IMR-90 (cell line): ENCODE data around the gene ITGAL. TPM values are rescaled to one million over a fixed set of nuclear protein-coding genes. Genes with fewer than 3 reads are reported as not detected.

Experiments
- ATAC-seq: fragments of 200-7000 bp; cut with Tn5 transposase; 2 replicates; pipeline ENCODE4 v1.9.1; 2020; ENCODE audit warnings: low read depth, mild to moderate bottlenecking, moderate library complexity
- BruUV-seq: library from RNA; stranded (reverse); fragments of 400-500 nt; replicated peaks from 2 replicates; lab custom pipeline; 2021; lab: Mats Ljungman, UMichigan
- CTCF ChIA-PET: fragments of 300-600 bp; formaldehyde crosslinking; extraction: SDS; loops from one replicate; lab custom pipeline; 2021; ENCODE audit warnings: antibody characterized with exemption; lab: Yijun Ruan, JAX
- POLR2A ChIA-PET: fragments of 300-600 bp; sonication (Branson Sonifier 250); formaldehyde crosslinking; loops from one replicate; lab custom pipeline; 2022; ENCODE audit warnings: antibody characterized with exemption; ENCODE audit not compliant: unreplicated experiment; lab: Charles Lee
- DNase-seq: peaks from one replicate; pipeline ENCODE4 v3.0.0; 2013
- H2AFZ ChIP-seq: replicated peaks from 2 replicates; pipeline ENCODE3; 2013; ENCODE audit warnings: low read length, mild to moderate bottlenecking; ENCODE audit not compliant: poor library complexity
- H2AK5ac ChIP-seq: 2 replicates; pipeline ENCODE4 v1.6.1; 2013; ENCODE audit warnings: low read depth, low read length, inconsistent platforms
- H2AK9ac ChIP-seq: replicated peaks from 2 replicates; pipeline ENCODE3; 2013; ENCODE audit warnings: mild to moderate bottlenecking, low read depth, low read length, moderate library complexity; ENCODE audit not compliant: poor library complexity
- H2BK120ac ChIP-seq: 2 replicates; pipeline ENCODE4 v1.6.1; 2013; ENCODE audit warnings: low read depth, low read length, inconsistent platforms
- H2BK15ac ChIP-seq: 3 replicates; pipeline ENCODE4 v1.6.1; 2013; ENCODE audit warnings: low read depth, low read length, inconsistent platforms
- H2BK20ac ChIP-seq: 2 replicates; pipeline ENCODE4 v1.6.1; 2013; ENCODE audit warnings: low read depth, mild to moderate bottlenecking, inconsistent platforms, low read length, moderate library complexity
- H2BK5ac ChIP-seq: 2 replicates; pipeline ENCODE4 v1.6.1; 2013; ENCODE audit warnings: mild to moderate bottlenecking, low read depth, low read length, inconsistent platforms; ENCODE audit not compliant: poor library complexity, severe bottlenecking
- H3K14ac ChIP-seq: replicated peaks from 2 replicates; pipeline ENCODE4 v1.6.1; 2013; ENCODE audit warnings: low read depth, low read length, inconsistent platforms
- H3K18ac ChIP-seq: 2 replicates; pipeline ENCODE4 v1.6.1; 2013; ENCODE audit warnings: low read depth, low read length, control low read depth
- H3K23ac ChIP-seq: 2 replicates; pipeline ENCODE4 v1.6.1; 2013; ENCODE audit warnings: low read depth, low read length, inconsistent platforms
- H3K27ac ChIP-seq: 2 replicates; pipeline ENCODE4 v1.5.1; 2013; ENCODE audit warnings: mild to moderate bottlenecking, control low read depth, low read length; ENCODE audit not compliant: insufficient read depth
- H3K27me3 ChIP-seq: 2 replicates; pipeline ENCODE4 v1.6.1; 2013; ENCODE audit warnings: low read length; ENCODE audit not compliant: control insufficient read depth, insufficient read depth
- H3K36me3 ChIP-seq: 2 replicates; pipeline ENCODE4 v1.6.1; 2013; ENCODE audit warnings: low read length, mixed read lengths; ENCODE audit not compliant: control insufficient read depth, insufficient read depth
- H3K4ac ChIP-seq: 2 replicates; pipeline ENCODE4 v1.6.1; 2013; ENCODE audit warnings: low read depth, low read length, inconsistent platforms
- H3K4me1 ChIP-seq: 2 replicates; pipeline ENCODE4 v1.6.1; 2013; ENCODE audit warnings: low read length, mixed read lengths; ENCODE audit not compliant: control insufficient read depth, insufficient read depth
- H3K4me2 ChIP-seq: 2 replicates; pipeline ENCODE4 v1.6.1; 2013; ENCODE audit warnings: low read depth, mild to moderate bottlenecking, control low read depth, low read length, moderate library complexity
- H3K4me3 ChIP-seq: 2 replicates; pipeline ENCODE4 v1.5.1; 2013; ENCODE audit warnings: low read depth, mild to moderate bottlenecking, control low read depth, low read length, moderate library complexity; ENCODE audit not compliant: insufficient read depth
- H3K56ac ChIP-seq: 2 replicates; pipeline ENCODE4 v1.6.1; 2013; ENCODE audit warnings: low read length, inconsistent platforms; ENCODE audit not compliant: insufficient read depth; ENCODE audit errors: extremely low read depth
- H3K79me1 ChIP-seq, 2 experiments: 2 replicates each; pipeline ENCODE4 v1.6.1; 2013; ENCODE audit warnings: low read length in 2 of 2, inconsistent platforms in 1 of 2, low read depth in 1 of 2
- H3K9ac ChIP-seq: 2 replicates; pipeline ENCODE4 v1.6.1; 2013; ENCODE audit warnings: low read depth, low read length, control low read depth
- H3K9me1 ChIP-seq: 2 replicates; pipeline ENCODE4 v1.6.1; 2013; ENCODE audit warnings: low read length, inconsistent platforms; ENCODE audit not compliant: insufficient read depth
- H3K9me3 ChIP-seq: 2 replicates; pipeline ENCODE4 v1.6.1; 2013; ENCODE audit warnings: low read length; ENCODE audit not compliant: control insufficient read depth, insufficient read depth
- H4K20me1 ChIP-seq: 2 replicates; pipeline ENCODE4 v1.6.1; 2013; ENCODE audit warnings: low read length, inconsistent platforms; ENCODE audit not compliant: insufficient read depth
- H4K5ac ChIP-seq: 2 replicates; pipeline ENCODE4 v1.6.1; 2013; ENCODE audit warnings: mild to moderate bottlenecking, low read depth, low read length, control low read depth
- H4K8ac ChIP-seq, 2 experiments: 2 replicates each; pipeline ENCODE4 v1.6.1; 2013; ENCODE audit warnings: low read depth in 2 of 2, low read length in 2 of 2, control low read depth in 1 of 2, inconsistent platforms in 1 of 2
- H4K91ac ChIP-seq: 2 replicates; pipeline ENCODE4 v1.6.1; 2013; ENCODE audit warnings: low read depth, low read length, inconsistent platforms; ENCODE audit not compliant: insufficient read depth
- BHLHE40 ChIP-seq: fragments of 150-350 bp; IDR thresholded peaks from 2 replicates; pipeline ENCODE4 v1.6.1; 2016; ENCODE audit warnings: mild to moderate bottlenecking, low read depth, low read length
- CEBPB ChIP-seq: IDR thresholded peaks from 2 replicates; pipeline ENCODE4 v1.6.1; 2012; ENCODE audit warnings: low read depth, low read length, improper control_type of control experiment
- CHD1 ChIP-seq: IDR thresholded peaks from 2 replicates; pipeline ENCODE4 v1.6.1; 2012; ENCODE audit warnings: low read depth, low read length, improper control_type of control experiment
- CTCF ChIP-seq: conservative IDR thresholded peaks from 2 replicates; pipeline ENCODE4 v1.5.1; 2012; ENCODE audit warnings: mild to moderate bottlenecking, low read depth, low read length, improper control_type of control experiment
- ELK1 ChIP-seq: fragments of 150-350 bp; IDR thresholded peaks from 2 replicates; pipeline ENCODE4 v1.6.1; 2016; ENCODE audit warnings: low read depth, mild to moderate bottlenecking, low read length, moderate library complexity, borderline replicate concordance
- FOS ChIP-seq: fragments of 150-350 bp; IDR thresholded peaks from 2 replicates; pipeline ENCODE4 v1.6.1; 2016; ENCODE audit warnings: low read depth, low read length
- MAFK ChIP-seq: IDR thresholded peaks from 2 replicates; pipeline ENCODE4 v1.6.1; 2012; ENCODE audit warnings: low read depth, low read length, improper control_type of control experiment
- MAZ ChIP-seq: IDR thresholded peaks from 2 replicates; pipeline ENCODE4 v1.6.1; 2012; ENCODE audit warnings: low read depth, mild to moderate bottlenecking, low read length, improper control_type of control experiment, moderate library complexity, borderline replicate concordance
- MXI1 ChIP-seq: IDR thresholded peaks from 2 replicates; pipeline ENCODE4 v1.6.1; 2012; ENCODE audit warnings: low read depth, mild to moderate bottlenecking, low read length, moderate library complexity, borderline replicate concordance
- NFE2L2 ChIP-seq: fragments of 150-350 bp; IDR thresholded peaks from 2 replicates; pipeline ENCODE4 v1.6.1; 2016; ENCODE audit warnings: low read depth, mild to moderate bottlenecking, low read length
- POLR2A ChIP-seq: IDR thresholded peaks from 2 replicates; pipeline ENCODE4 v1.6.1; 2012; ENCODE audit warnings: mild to moderate bottlenecking, low read depth, low read length
- RAD21 ChIP-seq: IDR thresholded peaks from 2 replicates; pipeline ENCODE4 v1.6.1; 2012; ENCODE audit warnings: low read length, improper control_type of control experiment
- RCOR1 ChIP-seq: IDR thresholded peaks from 2 replicates; pipeline ENCODE4 v1.6.1; 2012; ENCODE audit warnings: mild to moderate bottlenecking, low read length, improper control_type of control experiment; ENCODE audit not compliant: insufficient replicate concordance
- RFX5 ChIP-seq: IDR thresholded peaks from 2 replicates; pipeline ENCODE4 v1.8.0; 2012; ENCODE audit warnings: low read depth, mild to moderate bottlenecking, low read length, moderate library complexity
- SMC3 ChIP-seq: fragments of 150-350 bp; IDR thresholded peaks from 2 replicates; pipeline ENCODE4 v1.6.1; 2016; ENCODE audit warnings: low read depth, mild to moderate bottlenecking, antibody characterized with exemption, low read length, moderate library complexity
- USF2 ChIP-seq: fragments of 150-350 bp; IDR thresholded peaks from 2 replicates; pipeline ENCODE4 v1.6.1; 2017; ENCODE audit warnings: mild to moderate bottlenecking, antibody characterized with exemption, low read length, low read depth
- WGBS, 2 experiments: methylation state at CpG; one replicate each; pipeline versions ENCODE4 v1.1.5 to v1.1.7; 2013; ENCODE audit warnings: missing lambda C conversion rate in 2 of 2; ENCODE audit not compliant: insufficient read length in 1 of 2; ENCODE audit errors: extremely low coverage in 2 of 2; 5-methylcytosine and 5-hydroxymethylcytosine counted together
- dilution Hi-C: fragments of 300-500 bp; cut with HindIII; formaldehyde crosslinking; loops from one replicate; pipeline ENCODE4 v1.14.3; 2018; ENCODE audit warnings: low sequenced_read_pairs; ENCODE audit not compliant: unreplicated experiment
- in situ Hi-C: fragments of 300-500 bp; cut with MboI; formaldehyde crosslinking; loops from 3 replicates; pipeline ENCODE4 v1.14.3; 2019; ENCODE audit warnings: low sequenced_read_pairs, inconsistent platforms, mixed read lengths
- intact Hi-C: fragments of 100-400 bp; cut with micrococcal nuclease; formaldehyde crosslinking; loops from 2 replicates; pipeline ENCODE4 v1.10.0; 2022
- polyA plus RNA-seq, 3 experiments: library from polyadenylated mRNA; depleted of rRNA; stranded (reverse); fragments of >200 nt; gene quantifications; 2 replicates each; pipeline ENCODE4 v1.2.3, GENCODE V29; 2012; ENCODE audit warnings: low replicate concordance in 1 of 3
- total RNA-seq: library from RNA; depleted of rRNA; stranded (reverse); fragments of >200 nt; gene quantifications from 2 replicates; pipeline ENCODE4 v1.2.3, GENCODE V29; 2012

Gene ITGAL
- total and polyA plus RNA-seq, 2 of the 4 experiments (the other 2 are of a cell fraction), result not detected

- no peak overlapping the region for H4K8ac ChIP-seq
- peaks cover 6% of the 10 kb centered on the region for H3K4me1 ChIP-seq
- H3K9me3 ChIP-seq, result no peaks in the 10 kb centered on the region
- no peak overlapping the region for H3K4ac ChIP-seq
- no peaks in the 10 kb centered on the region for H3K27me3 ChIP-seq
- H3K4me3 ChIP-seq, result no peak overlapping the region
- BruUV-seq, result no TSS peak
- TF ChIP-seq CHD1 (no peak), CTCF (no peak), RCOR1 (no peak), FOS (no peak), MAZ (no peak), NFE2L2 (no peak), ELK1 (no peak), CEBPB (no peak), USF2 (no peak), POLR2A (no peak), RFX5 (no peak), BHLHE40 (no peak), SMC3 (no peak), MXI1 (no peak), MAFK (no peak), RAD21 (no peak)
- H2AFZ ChIP-seq, result no peak overlapping the region
- H2AK9ac ChIP-seq, result no peak overlapping the region
- no peak for DNase-seq
- peaks cover 6% of the 10 kb centered on the region; the same call in 1 of the 2 replicates for H3K9me1 ChIP-seq
- no peak overlapping the region for H3K23ac ChIP-seq
- peaks cover 23% of the 10 kb centered on the region for H3K36me3 ChIP-seq
- ATAC-seq, result no peak
- no CpG with 5 or more reads among the region's 2 CpGs for WGBS, 2 experiments
- H4K5ac ChIP-seq, result no peak overlapping the region
- POLR2A ChIA-PET, result interaction anchor here (0.7 kb wide), 1 partner anchor 18 kb away, joined by 4 read pairs; no protein-coding TSS in a partner anchor
- peaks cover 16 to 40% of the 10 kb centered on the region in 2 experiments; a peak in 2 of 4 replicates for H3K79me1 ChIP-seq
- no peak overlapping the region for H2BK5ac ChIP-seq
- H2BK120ac ChIP-seq, result no peak overlapping the region
- H3K14ac ChIP-seq, result no peak overlapping the region
- no peak overlapping the region for H2AK5ac ChIP-seq
- H3K18ac ChIP-seq, result no peak overlapping the region
- intact Hi-C loops (no loop called here), in situ Hi-C loops (no loop called here), dilution Hi-C loops (no loop called here)
- CTCF ChIA-PET, result no interaction called here
- no peak overlapping the region for H3K27ac ChIP-seq
- H2BK20ac ChIP-seq, result no peak overlapping the region
- H2BK15ac ChIP-seq, result no peak overlapping the region
- no peaks in the 10 kb centered on the region; the same call in 1 of the 2 replicates for H4K20me1 ChIP-seq
- no peak overlapping the region for H4K91ac ChIP-seq
- H3K56ac ChIP-seq, result no peak overlapping the region
- no peak overlapping the region for H3K4me2 ChIP-seq
- no peak overlapping the region for H3K9ac ChIP-seq
Observed at GRCh38 chr16:30553393-30553899, 80.9 kb downstream of the ITGAL start.
